K562 (cell line): Measurements from ENCODE around the gene PACSIN2. TPM values are rescaled to one million over a fixed set of nuclear protein-coding genes. Genes with fewer than 3 reads are reported as not detected.

Source experiments
- BCOR ChIP-seq: fragments of 450-650 bp; IDR thresholded peaks from 2 replicates; pipeline ENCODE4 v1.6.1; 2016
- CCNT2 ChIP-seq: IDR thresholded peaks from 2 replicates; pipeline ENCODE4 v1.6.1; 2011; ENCODE audit warnings: borderline replicate concordance, low read depth, mild to moderate bottlenecking, moderate library complexity, mixed read lengths, low read length; ENCODE audit not compliant: insufficient read length; ENCODE audit errors: extremely low read depth
- CREM ChIP-seq: IDR thresholded peaks from 2 replicates; pipeline ENCODE4 v1.6.1; 2014; ENCODE audit warnings: antibody characterized with exemption, low read depth
- ESRRA ChIP-seq: fragments of 450-650 bp; IDR thresholded peaks from 2 replicates; pipeline ENCODE4 v1.6.1; 2014; ENCODE audit warnings: low read depth, mild to moderate bottlenecking, moderate library complexity, borderline replicate concordance
- JUN ChIP-seq, 2 experiments: sonication (generic) in 1 of 2; formaldehyde crosslinking in 1 of 2; IDR thresholded peaks; 2 replicates each; pipeline versions ENCODE4 v1.6.1 to v1.8.0; 2012 to 2022; ENCODE audit warnings: borderline replicate concordance in 2 of 2, mild to moderate bottlenecking in 2 of 2, improper control_type of control experiment in 1 of 2, low read depth in 1 of 2, low read length in 1 of 2, missing genetic modification reagents in 1 of 2
- JUND ChIP-seq, 2 experiments: IDR thresholded peaks; 2 replicates in 1 of 2; 3 replicates in 1 of 2; pipeline ENCODE4 v1.6.1; 2011; ENCODE audit warnings: borderline replicate concordance in 2 of 2, low read depth in 2 of 2, low read length in 2 of 2, improper control_type of control experiment in 1 of 2, missing biosample characterization in 1 of 2, missing genetic modification characterization in 1 of 2, missing genetic modification reagents in 1 of 2
- KHSRP ChIP-seq: fragments of 450-650 bp; IDR thresholded peaks from 2 replicates; pipeline ENCODE4 v1.6.1; 2017
- LCOR ChIP-seq: sonication (generic); formaldehyde crosslinking; IDR thresholded peaks from 2 replicates; pipeline ENCODE4 v1.8.0; 2022; ENCODE audit warnings: mild to moderate bottlenecking, missing genetic modification reagents
- MAFG ChIP-seq: fragments of 450-650 bp; conservative IDR thresholded peaks from 2 replicates; pipeline ENCODE4 v1.6.1; 2016; ENCODE audit warnings: missing genetic modification characterization, missing compliant biosample characterization
- NCOA1 ChIP-seq: fragments of 450-650 bp; IDR thresholded peaks from 2 replicates; pipeline ENCODE4 v1.6.1; 2016; ENCODE audit warnings: low read depth
- NEUROD1 ChIP-seq: fragments of 150-350 bp; IDR thresholded peaks from 2 replicates; pipeline ENCODE4 v1.6.1; 2014; ENCODE audit warnings: borderline replicate concordance, low read length, low read depth; ENCODE audit not compliant: partially characterized antibody
- NFIC ChIP-seq: fragments of 450-650 bp; IDR thresholded peaks from 2 replicates; pipeline ENCODE4 v1.6.1; 2017; ENCODE audit warnings: mild to moderate bottlenecking, inconsistent platforms
- RBFOX2 ChIP-seq: fragments of 200-400 bp; formaldehyde crosslinking; IDR thresholded peaks from 2 replicates; pipeline ENCODE4 v1.6.1; 2017; ENCODE audit warnings: low read depth, mild to moderate bottlenecking, low read length, moderate library complexity
- SAFB2 ChIP-seq: fragments of 200-400 bp; formaldehyde crosslinking; IDR thresholded peaks from 2 replicates; pipeline ENCODE4 v1.6.1; 2018; ENCODE audit warnings: borderline replicate concordance, low read length, low read depth, moderate library complexity; ENCODE audit not compliant: severe bottlenecking
- SMARCA4 ChIP-seq: fragments of 450-650 bp; IDR thresholded peaks from 2 replicates; pipeline ENCODE4 v1.6.1; 2016
- ZNF175 ChIP-seq: fragments of 200-800 bp; sonication (Bioruptor generic); IDR thresholded peaks from 2 replicates; pipeline ENCODE4 v1.6.1; 2016; ENCODE audit warnings: low read depth, mild to moderate bottlenecking, missing genetic modification characterization, missing compliant biosample characterization
- polyA plus RNA-seq, 8 experiments: library from polyadenylated mRNA; depleted of rRNA in 4 of 8; stranded (reverse) in 5 of 8; unstranded in 3 of 8; fragments of >200 nt; fragmentation: Nextera tagmentation in 2 of 8; fragmentation: Illumina TruSeq in 1 of 8; extraction: Ambion mirVana in 2 of 8; extraction: Trizol in 1 of 8; gene quantifications; 2 replicates each; pipeline versions ENCODE4 v1.2.1 to v1.2.3, GENCODE V29; 2011 to 2014; ENCODE audit warnings: inconsistent platforms in 1 of 8, missing spikeins in 1 of 8
- total RNA-seq, 7 experiments: library from RNA; depleted of rRNA in 6 of 7; stranded (reverse); fragments of >200 nt in 6 of 7; fragmentation: Illumina TruSeq in 2 of 7; extraction: Trizol in 2 of 7; gene quantifications; 2 replicates each; pipeline versions ENCODE4 v1.2.1 to v1.2.3, GENCODE V29; 2011 to 2021; ENCODE audit warnings: low replicate concordance in 1 of 7
- TF ChIP-seq, protein P1 (sequence below): fragments of 450-650 bp; IDR thresholded peaks from 2 replicates; pipeline ENCODE4 v1.7.1; 2018; ENCODE audit warnings: mild to moderate bottlenecking, low read depth; ENCODE audit not compliant: partially characterized antibody
- TF ChIP-seq, protein P2 (sequence below), 2 experiments: fragments of 450-650 bp; IDR thresholded peaks; 2 replicates each; pipeline ENCODE4 v1.6.1; 2018; ENCODE audit warnings: mild to moderate bottlenecking in 2 of 2, low read depth in 1 of 2; ENCODE audit not compliant: partially characterized antibody in 2 of 2

Gene PACSIN2
- total and polyA plus RNA-seq, 9 of the 15 experiments (the other 6 are each of a cell fraction or from before 2014, with no cell fraction given) = 0.45 to 45.1 (median 23.9) TPM

DNA sequence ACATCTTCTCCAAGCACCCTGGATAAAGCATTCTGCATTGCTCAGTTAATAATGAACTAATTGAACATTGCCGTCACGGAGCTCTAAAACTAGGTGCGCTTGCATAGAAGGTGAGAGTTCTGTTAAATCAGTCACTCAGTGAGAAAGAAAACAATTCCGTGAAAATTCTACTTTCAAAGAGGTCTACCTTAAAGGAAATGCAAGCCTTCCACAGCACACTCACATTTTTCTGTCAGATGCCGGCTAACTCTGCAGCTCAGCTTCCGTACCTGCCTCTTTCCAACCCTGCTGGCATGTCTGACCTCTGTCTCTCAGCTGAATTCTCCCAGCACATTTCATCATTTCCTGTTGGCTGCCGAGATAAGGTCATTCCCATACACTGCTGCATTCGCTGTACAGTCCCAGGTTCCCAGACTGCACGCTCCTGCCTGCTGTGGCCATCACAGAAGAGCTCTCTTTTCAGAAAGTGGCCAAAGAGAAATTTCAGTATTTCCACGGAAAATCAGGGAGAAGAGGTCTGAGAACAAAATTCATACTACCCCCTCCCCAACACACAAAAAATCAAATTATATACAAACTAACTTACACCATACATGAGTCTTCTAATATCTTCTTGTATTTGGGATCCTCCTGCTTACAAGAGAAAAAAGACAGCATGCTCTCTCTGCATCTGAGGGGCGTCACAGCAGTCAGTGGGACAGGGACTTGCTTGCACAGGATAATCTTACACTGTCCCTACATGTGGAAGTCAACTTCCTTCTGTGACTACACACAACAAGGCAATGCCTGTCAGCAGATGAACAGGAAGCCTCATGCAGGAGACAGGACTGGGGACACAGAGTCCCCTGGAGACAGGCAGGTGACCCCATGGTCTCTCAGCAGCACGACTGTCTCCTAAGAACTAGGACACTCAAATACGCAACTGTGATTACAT lies 55.1 kb downstream of the PACSIN2 start (continued):
- peak; percentile 82 for TF ChIP-seq ESRRA
- 0 out of 2 replicates have a peak, but pooled peaks have one; percentile 54 for TF ChIP-seq JUN (IDR thresholded peaks at IDR 0.05; ENCODE audit: borderline replicate concordance, low read depth, low read length)
- no peak for TF ChIP-seq JUN (CRISPR knock-in tag; IDR thresholded peaks at IDR 0.05; ENCODE audit: borderline replicate concordance)
- TF ChIP-seq NEUROD1 = peak; percentile 50
- TF ChIP-seq SAFB2 = no peak
- TF ChIP-seq BCOR = 0 out of 2 replicates have a peak, but pooled peaks have one; percentile 25
- TF ChIP-seq, protein P1, sequence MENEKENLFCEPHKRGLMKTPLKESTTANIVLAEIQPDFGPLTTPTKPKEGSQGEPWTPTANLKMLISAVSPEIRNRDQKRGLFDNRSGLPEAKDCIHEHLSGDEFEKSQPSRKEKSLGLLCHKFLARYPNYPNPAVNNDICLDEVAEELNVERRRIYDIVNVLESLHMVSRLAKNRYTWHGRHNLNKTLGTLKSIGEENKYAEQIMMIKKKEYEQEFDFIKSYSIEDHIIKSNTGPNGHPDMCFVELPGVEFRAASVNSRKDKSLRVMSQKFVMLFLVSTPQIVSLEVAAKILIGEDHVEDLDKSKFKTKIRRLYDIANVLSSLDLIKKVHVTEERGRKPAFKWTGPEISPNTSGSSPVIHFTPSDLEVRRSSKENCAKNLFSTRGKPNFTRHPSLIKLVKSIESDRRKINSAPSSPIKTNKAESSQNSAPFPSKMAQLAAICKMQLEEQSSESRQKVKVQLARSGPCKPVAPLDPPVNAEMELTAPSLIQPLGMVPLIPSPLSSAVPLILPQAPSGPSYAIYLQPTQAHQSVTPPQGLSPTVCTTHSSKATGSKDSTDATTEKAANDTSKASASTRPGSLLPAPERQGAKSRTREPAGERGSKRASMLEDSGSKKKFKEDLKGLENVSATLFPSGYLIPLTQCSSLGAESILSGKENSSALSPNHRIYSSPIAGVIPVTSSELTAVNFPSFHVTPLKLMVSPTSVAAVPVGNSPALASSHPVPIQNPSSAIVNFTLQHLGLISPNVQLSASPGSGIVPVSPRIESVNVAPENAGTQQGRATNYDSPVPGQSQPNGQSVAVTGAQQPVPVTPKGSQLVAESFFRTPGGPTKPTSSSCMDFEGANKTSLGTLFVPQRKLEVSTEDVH = no peak
- TF ChIP-seq LCOR = no peak
- TF ChIP-seq KHSRP = no peak
- TF ChIP-seq NCOA1 = peak; percentile 26; the same call in 1 of the 2 replicates
- TF ChIP-seq RBFOX2 = peak; percentile 65
- no peak for TF ChIP-seq MAFG (tag)
- TF ChIP-seq CCNT2 = peak; percentile 35
- TF ChIP-seq SMARCA4 = peak; percentile 69
- peak; percentile 86 for TF ChIP-seq CREM
- TF ChIP-seq ZNF175 = 0 out of 2 replicates have a peak, but pooled peaks have one; percentile 23
- peak; percentile 36 for TF ChIP-seq NFIC
- TF ChIP-seq, protein P2, sequence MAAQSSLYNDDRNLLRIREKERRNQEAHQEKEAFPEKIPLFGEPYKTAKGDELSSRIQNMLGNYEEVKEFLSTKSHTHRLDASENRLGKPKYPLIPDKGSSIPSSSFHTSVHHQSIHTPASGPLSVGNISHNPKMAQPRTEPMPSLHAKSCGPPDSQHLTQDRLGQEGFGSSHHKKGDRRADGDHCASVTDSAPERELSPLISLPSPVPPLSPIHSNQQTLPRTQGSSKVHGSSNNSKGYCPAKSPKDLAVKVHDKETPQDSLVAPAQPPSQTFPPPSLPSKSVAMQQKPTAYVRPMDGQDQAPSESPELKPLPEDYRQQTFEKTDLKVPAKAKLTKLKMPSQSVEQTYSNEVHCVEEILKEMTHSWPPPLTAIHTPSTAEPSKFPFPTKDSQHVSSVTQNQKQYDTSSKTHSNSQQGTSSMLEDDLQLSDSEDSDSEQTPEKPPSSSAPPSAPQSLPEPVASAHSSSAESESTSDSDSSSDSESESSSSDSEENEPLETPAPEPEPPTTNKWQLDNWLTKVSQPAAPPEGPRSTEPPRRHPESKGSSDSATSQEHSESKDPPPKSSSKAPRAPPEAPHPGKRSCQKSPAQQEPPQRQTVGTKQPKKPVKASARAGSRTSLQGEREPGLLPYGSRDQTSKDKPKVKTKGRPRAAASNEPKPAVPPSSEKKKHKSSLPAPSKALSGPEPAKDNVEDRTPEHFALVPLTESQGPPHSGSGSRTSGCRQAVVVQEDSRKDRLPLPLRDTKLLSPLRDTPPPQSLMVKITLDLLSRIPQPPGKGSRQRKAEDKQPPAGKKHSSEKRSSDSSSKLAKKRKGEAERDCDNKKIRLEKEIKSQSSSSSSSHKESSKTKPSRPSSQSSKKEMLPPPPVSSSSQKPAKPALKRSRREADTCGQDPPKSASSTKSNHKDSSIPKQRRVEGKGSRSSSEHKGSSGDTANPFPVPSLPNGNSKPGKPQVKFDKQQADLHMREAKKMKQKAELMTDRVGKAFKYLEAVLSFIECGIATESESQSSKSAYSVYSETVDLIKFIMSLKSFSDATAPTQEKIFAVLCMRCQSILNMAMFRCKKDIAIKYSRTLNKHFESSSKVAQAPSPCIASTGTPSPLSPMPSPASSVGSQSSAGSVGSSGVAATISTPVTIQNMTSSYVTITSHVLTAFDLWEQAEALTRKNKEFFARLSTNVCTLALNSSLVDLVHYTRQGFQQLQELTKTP (IDR thresholded peaks at IDR 0.05; ENCODE audit: low read depth in 1 of 2, partially characterized antibody in 2 of 2) = peak in 1 of 2 experiments; percentile 35
- TF ChIP-seq JUND (IDR thresholded peaks at IDR 0.05; ENCODE audit: borderline replicate concordance, low read depth, low read length) = peak; percentile 86
- peak; percentile 77; the same call in 1 of the 3 replicates for TF ChIP-seq JUND (tag; IDR thresholded peaks at IDR 0.05; ENCODE audit: borderline replicate concordance, low read depth, low read length)
